ENCODE measurements around the gene USP34.

Gene USP34

DNA sequence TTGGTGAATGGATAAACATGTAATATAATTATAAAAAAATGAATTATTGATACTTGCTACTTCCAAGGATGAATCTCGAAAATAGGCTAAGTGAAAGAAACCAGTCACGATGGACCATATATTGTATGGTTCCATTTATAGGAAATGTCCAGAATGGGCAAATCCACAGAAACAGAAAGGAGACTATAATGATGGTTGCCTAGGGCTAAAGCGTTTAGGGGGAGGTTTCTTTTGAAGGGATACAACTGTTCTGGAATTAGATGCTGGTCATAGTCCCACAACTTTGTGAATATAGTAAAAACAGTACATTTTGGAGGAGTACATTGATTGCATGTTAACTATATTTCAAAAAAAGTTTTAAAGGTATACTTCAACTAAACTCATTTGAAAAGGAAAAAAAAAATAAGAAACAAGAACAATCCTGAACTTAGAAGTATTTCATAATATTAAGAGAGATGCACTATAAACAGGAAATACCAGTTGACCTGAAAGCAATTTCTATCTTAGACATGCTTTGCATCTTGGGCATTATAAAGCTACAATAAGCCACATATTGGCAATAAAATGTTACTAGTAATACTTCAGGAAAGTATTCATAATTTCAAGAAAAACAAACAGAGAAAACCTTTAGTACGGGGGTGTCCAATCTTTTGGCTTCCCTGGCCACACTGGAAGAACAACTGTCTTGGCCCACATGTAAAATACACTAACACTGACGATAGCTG, 178.9 kb downstream of the USP34 start:
- DNase-seq, result no peak

GRCh38 chr2:61288070-61288841, 182.6 kb downstream of the USP34 start:
- DNase-seq, result peak; percentile 45

DNA sequence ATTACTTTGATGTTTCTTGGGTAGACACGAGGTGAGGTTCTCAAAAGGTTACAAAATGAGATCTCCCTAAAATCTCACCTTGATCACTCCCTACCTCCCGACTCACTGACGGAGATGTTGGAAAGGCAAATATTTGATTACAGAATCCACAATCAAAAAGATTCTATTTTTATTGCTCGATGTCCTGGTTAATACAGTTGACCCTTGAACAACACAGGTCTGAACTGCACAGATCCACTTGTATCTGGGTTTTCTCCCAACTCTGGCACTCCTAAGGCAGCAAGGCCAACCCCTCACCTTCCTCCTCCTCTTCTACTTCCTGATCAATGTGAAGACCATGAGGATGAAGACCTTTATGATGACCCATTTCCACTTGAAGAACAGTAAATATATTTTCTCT, 183.6 kb downstream of the USP34 start:
- DNase-seq, result no peak

GRCh38 chr2:61283443-61284160, 187.3 kb downstream of the USP34 start:
- no peak for DNase-seq

DNA sequence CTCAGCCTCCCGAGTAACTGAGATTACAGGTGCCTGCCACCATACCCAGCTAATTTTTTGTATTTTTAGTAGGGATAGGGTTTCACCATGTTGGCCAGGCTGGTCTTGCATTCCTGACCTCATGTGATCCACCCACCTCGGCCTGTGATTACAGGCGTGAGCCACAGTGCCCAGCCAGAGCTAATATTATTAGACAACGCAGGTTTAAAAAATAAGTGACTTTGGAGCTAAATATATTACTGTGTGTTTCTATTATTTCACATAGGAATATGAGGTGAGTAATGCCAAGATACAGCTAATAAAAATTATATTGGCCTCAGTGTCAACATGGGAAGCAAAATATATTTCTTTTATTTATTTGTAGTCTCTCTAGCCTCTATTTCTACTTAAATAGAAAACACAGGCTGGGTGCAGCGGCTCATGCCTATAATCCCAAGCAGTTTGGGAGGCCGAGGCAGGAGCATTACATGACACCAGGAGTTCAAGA, 188.7 kb downstream of the USP34 start:
- no peak for DNase-seq

GRCh38 chr2:61281321-61281720, 189.6 kb downstream of the USP34 start:
- DNase-seq, result no peak

DNA sequence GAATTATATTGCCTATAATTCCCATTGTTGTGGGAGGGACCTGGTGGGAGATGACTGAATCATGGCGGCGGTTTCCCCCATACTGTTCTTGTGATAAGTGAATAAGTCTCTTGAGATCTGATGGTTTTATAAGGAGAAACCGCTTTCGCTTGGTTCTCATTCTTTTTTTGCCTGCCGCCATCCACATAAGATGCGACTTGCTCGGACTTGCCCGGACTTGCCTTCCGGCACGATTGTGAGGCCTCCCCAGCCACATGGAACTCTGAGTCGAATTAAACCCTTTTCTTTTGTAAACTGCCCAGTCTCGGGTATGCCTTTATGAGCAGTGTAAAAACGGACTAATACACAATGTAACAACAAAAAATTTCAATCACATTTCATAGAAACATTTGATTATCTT, 193.1 kb downstream of the USP34 start:
- DNase-seq, result no peak

- DNase-seq, result no peak
Observed at GRCh38 chr2:61275575-61276184, 195.2 kb downstream of the USP34 start.

DNA sequence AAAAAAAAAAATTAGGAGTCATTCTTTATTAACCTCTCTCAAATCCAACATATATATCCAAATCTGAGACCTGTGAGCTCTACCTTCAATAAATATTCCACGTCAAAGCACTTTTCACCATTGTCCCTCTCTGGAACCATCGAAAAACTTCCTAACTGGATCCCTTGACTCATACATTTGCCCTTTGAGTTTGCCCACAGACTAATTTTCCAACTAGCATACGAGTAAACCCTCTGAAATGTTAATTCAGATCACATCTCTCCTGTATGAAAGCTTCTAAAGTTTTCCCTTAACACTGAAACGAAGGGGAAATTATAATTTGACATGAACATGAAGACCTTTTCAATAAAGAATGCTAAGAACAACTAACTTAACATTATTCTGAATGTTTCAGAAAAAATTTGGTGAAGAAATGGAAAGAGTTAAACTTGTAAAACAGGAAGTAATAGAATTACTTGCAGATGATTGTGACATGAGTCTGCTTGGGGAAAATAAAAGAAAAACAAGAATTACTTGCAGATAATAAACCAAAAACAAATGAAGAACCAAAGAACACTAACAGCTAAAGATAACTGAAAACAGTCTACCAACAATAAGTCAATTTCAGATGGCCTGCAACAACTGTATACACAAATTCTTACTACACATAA, 198.3 kb downstream of the USP34 start:
- DNase-seq, result peak; percentile 21

- DNase-seq, result no peak
Observed at GRCh38 chr2:61268249-61268648, 202.6 kb downstream of the USP34 start.

- no peak for DNase-seq
Observed at GRCh38 chr2:61266632-61267505, 204.0 kb downstream of the USP34 start.

GRCh38 chr2:61263830-61264229, 207.1 kb downstream of the USP34 start:
- no peak for DNase-seq

- peak; percentile 19 for DNase-seq
Observed at GRCh38 chr2:61262699-61263098, 208.2 kb downstream of the USP34 start.

DNA sequence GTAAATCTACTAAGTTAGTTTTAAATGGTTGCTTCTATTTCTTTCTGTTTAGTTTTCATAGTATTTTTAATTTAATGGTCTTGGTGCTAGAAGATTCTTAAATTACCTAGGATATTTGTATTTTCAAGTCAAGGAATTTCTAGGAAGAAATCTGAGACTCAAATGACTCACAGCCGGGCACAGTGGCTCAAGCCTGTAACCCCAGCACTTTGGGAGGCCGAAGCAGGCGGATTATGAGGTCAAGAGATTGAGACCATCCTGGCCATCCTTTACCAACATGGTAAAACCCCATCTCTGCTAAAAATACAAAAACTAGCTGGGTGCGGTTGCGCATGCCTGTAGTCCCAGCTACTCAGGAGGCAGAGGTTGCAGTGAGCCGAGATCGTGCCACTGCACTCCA, 213.4 kb downstream of the USP34 start:
- no peak for DNase-seq

DNA sequence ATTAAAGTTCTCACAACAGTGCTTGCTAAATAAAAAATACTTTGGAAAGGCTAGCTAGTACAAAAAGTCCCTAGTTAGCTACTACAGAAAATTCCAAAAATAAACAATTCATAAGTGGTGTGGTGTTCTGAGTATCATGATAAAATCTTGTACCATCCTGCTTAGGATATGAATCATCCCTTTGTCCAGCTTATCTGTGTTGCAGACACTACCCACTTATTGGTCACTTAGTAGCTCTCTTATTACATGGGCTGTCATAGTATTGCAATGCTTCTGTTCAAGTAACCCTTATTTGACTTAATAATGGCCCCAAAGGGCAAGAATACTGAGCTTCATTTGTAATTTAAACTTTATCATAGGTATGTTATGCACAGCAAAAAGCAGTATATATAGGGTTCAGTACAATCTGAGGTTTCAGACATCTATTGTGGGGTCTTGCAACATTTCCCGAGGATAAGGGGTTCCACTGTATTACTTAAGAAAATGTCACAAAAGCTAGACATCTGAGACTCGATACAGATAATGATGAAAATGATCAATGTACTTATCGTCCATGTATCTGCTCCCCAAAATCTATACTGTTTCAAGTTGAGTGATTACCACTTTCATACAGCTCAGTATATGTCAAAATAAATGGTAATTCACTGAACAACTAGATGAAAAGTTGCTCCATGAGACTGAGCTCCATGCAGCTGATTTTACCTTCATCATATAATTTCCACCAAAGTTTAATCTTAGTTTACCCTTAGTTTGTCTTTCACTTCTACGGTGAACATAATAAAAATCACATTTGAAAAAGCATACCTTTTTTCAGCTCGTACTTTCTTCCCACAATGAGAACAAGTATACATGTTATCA, 215.1 kb downstream of the USP34 start:
- peak; percentile 74 for DNase-seq

DNA sequence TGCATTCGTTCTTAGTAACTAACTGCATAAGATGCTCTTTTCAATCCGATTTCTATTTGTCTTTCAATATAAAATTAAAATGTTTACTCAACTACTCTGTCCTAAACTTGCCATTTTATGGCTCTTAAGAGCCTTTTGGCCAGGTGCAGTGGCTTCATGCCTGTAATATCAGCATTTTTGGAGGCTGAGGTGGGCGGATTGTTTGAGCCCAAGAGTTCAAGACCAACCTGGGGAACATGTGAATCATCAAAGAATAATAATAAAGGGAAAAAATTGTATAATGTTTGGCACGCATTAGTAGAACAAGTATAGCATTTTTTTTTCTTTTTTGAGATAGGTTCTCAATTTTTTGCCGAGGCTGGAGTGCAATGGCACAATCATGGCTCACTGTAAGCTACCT, 216.4 kb downstream of the USP34 start:
- DNase-seq, result no peak

DNA sequence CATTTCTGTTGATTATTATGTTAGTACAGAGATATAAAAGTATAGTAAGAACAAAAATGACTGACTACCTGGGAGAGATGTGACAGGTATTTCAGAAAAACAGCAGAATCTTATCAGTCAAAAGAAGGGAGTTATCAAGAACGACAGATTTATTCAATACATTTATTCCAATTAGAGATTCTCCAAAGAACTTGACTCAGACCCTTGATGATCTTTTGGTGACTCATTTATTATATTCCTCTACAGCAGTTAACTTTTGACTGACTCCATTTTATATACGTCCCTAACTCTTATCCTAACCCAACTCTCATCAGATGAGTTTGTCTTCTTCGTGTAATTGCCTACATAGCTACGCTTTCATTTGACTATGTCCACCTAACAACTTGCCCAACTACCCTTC, 217.8 kb downstream of the USP34 start:
- DNase-seq, result no peak

DNA sequence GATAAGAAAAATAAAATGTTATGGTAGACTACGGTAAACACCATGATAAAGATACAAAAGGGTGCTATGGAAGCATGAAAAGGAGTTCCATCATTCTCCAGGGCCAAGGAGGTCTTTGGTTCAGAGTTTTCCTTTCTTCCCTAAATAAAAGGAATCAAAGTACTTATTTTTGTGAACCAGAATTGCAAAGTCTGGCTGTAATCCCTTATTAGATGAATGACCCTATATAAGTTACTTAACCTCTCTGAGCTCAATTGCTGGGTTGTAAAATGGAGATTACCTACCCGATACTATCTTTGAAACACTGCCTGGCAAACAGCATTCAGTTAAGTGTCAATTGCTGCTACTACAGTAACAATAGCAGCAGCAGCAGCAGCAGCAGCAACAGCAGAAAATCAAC, 218.9 kb downstream of the USP34 start:
- DNase-seq, result no peak

- no peak for DNase-seq
Observed at GRCh38 chr2:61249521-61250071, 221.3 kb downstream of the USP34 start.

DNA sequence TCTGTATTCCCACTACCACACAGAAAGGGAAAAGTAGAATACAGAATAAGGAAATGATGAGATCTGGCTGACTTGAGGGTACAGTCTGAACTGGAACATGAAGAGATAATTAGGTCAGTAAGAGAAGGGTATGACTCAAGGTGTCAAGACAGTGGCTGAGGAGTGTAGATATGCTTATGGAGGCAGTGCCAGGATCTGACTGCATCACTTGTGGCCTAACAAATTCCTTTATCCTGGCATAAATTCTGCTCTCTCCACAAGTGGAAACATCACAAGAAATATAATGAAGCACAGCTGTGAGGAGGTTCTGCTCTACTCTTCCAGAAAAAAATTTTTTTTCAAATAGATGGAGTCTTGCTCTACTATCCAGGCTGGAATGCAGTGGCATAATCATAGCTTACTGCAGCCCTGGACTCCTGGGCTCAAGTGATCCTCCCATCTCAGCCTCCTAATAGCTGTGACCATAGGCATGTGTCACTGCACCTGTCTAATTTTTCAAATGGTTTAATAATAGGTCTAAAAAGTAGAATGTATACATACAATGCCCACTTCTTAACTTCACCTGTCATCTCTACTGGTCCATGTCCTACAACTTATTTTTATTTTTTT, 223.6 kb downstream of the USP34 start:
- DNase-seq, result peak; percentile 75

Measured in fibroblast of skin of right biceps (primary cell).